ENCODE data around the gene SLC6A1. TPM values are rescaled to one million over a fixed set of nuclear protein-coding genes. Genes with fewer than 3 reads are reported as not detected.

Gene SLC6A1
- total and polyA plus RNA-seq, 2 of the 13 experiments (the other 11 are each of a cell fraction or from before 2014, with no cell fraction given): not detected

DNA sequence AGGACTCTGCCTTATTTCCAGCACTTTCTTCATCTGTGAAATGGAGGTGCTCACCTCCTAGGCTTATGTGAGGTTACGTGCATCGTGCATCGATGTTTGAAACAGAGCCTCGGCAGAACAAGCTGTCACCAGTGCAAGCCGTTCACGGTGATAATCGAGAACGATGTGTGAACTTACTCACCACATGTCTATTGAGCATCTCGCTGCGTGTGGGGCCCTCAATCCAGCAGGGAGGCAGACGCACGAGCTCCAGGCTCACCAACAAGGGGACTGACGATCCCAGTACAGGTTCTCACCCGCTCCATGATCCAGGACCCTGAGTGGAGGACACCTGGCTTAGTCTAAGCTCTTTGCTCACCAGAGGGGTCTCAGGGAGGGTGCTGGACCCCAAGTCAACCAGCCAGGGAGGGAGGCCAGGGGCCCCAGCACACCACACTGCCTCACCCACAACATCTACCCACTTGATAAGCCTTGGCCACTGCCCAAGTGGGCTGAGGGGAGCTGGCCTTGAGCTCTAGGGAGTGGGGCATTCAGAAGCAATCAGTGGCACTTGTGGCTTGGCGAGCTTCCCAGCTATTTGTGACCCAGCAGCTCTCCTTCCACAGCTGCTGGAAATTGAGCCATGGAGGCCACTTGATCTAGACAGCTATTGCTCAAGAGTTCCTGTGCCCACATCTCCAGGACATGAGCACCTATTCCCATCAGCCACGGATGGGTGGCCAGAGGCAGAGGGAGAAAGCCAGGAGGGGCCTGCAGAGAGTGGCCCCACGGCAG, 34.4 kb upstream of the SLC6A1 start:
- POLR2A ChIA-PET: no interaction called here
- Histone ChIP-seq H3K36me3 (replicated peaks in 1 of 2; ENCODE audit: control insufficient read depth in 1 of 2, insufficient read depth in 2 of 2, low read length in 2 of 2) (no peaks in the 10 kb centered on the region), H4K20me1 (ENCODE audit: insufficient read depth, low read length) (no peaks in the 10 kb centered on the region), H3K4me3 (replicated peaks in 1 of 3; ENCODE audit: insufficient read depth in 1 of 3, low read depth in 2 of 3, low read length in 3 of 3) (no peak overlapping the region), H3K4me2 (ENCODE audit: low read depth, low read length) (no peak overlapping the region), H3K27me3 (ENCODE audit: control insufficient read depth in 1 of 2, insufficient read depth in 2 of 2, low read length in 2 of 2) (peaks cover 10 to 32% of the 10 kb centered on the region in 2 experiments; a peak in 3 of 5 replicates), H3K9me3 (ENCODE audit: low read length) (no peaks in the 10 kb centered on the region), H3K9ac (ENCODE audit: insufficient read depth, low read depth, low read length) (no peak overlapping the region), H2AFZ (ENCODE audit: low read length) (no peak overlapping the region), H3K4me1 (ENCODE audit: insufficient read depth, low read length) (no peaks in the 10 kb centered on the region), H3K27ac (ENCODE audit: extremely low read length, insufficient read depth, low read length) (no peak overlapping the region), H3K79me2 (ENCODE audit: insufficient read depth, low read length) (no peaks in the 10 kb centered on the region)
- BruUV-seq (replicated peaks): no TSS peak
- CTCF ChIA-PET (ENCODE audit: low intra/inter-chr PET ratio, low total read pairs): no interaction called here
- WGBS (ENCODE audit: low lambda C conversion rate): 16% methylated on average over 7 of the region's 17 CpGs
- intact Hi-C loops (cut with micrococcal nuclease; ENCODE audit: unreplicated experiment) (no loop called here), in situ Hi-C loops (cut with HindIII; ENCODE audit: extremely low pct_ligation_motif_present, low pct_unique_long_range_greater_than_20kb) (no loop called here)
- no peak for FAIRE-seq
- TF ChIP-seq ELF4 (CRISPR knock-in tag; IDR thresholded peaks at IDR 0.05; ENCODE audit: borderline replicate concordance) (no peak), CEBPB (IDR thresholded peaks at IDR 0.05; ENCODE audit: borderline replicate concordance, low read depth, low read length) (0 out of 2 replicates have a peak, but pooled peaks have one; percentile 26)
- ATAC-seq: no peak
- no peak for DNase-seq (ENCODE audit: low spot score)

DNA sequence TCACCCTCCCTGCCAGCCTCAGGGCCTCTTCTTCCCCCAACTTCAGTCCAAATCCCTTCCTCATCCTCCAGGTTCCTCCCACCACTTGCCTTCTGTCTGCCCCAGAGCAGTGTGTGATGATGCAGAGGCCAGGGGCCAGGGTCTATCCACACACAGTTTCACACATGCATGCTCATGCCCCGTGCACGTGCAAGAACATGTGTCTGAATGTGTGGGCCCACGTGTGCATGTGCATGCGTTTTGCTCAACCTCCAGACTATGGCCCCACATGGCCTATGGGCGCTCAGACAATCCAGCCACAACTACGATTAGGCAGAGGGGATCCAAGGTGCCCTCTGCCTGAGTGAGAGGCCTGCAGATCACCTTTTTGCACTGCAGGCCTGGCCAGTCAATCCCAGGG, 32.3 kb upstream of the SLC6A1 start:
- peaks cover 10 to 23% of the 10 kb centered on the region in 2 experiments; a peak in 3 of 5 replicates for H3K27me3 ChIP-seq (ENCODE audit: control insufficient read depth in 1 of 2, insufficient read depth in 2 of 2, low read length in 2 of 2)
- ATAC-seq: no peak

More for the DNA sequence above, 32.3 kb upstream of the SLC6A1 start:
- ChIA-PET POLR2A (no interaction called here), CTCF (ENCODE audit: low intra/inter-chr PET ratio, low total read pairs) (no interaction called here)
- Histone ChIP-seq H3K79me2 (ENCODE audit: insufficient read depth, low read length) (no peaks in the 10 kb centered on the region), H3K9me3 (ENCODE audit: low read length) (no peaks in the 10 kb centered on the region), H3K4me3 (replicated peaks in 1 of 3; ENCODE audit: insufficient read depth in 1 of 3, low read depth in 2 of 3, low read length in 3 of 3) (no peak overlapping the region), H3K9ac (ENCODE audit: insufficient read depth, low read depth, low read length) (no peak overlapping the region), H3K4me1 (ENCODE audit: insufficient read depth, low read length) (no peaks in the 10 kb centered on the region), H2AFZ (ENCODE audit: low read length) (no peak overlapping the region), H4K20me1 (ENCODE audit: insufficient read depth, low read length) (no peaks in the 10 kb centered on the region), H3K36me3 (replicated peaks in 1 of 2; ENCODE audit: control insufficient read depth in 1 of 2, insufficient read depth in 2 of 2, low read length in 2 of 2) (no peaks in the 10 kb centered on the region), H3K27ac (ENCODE audit: extremely low read length, insufficient read depth, low read length) (no peak overlapping the region), H3K4me2 (ENCODE audit: low read depth, low read length) (no peak overlapping the region)
- DNase-seq (ENCODE audit: low spot score) (no peak), FAIRE-seq (no peak)
- in situ Hi-C loops (cut with HindIII; ENCODE audit: extremely low pct_ligation_motif_present, low pct_unique_long_range_greater_than_20kb): no loop called here
- TF ChIP-seq, protein P1, sequence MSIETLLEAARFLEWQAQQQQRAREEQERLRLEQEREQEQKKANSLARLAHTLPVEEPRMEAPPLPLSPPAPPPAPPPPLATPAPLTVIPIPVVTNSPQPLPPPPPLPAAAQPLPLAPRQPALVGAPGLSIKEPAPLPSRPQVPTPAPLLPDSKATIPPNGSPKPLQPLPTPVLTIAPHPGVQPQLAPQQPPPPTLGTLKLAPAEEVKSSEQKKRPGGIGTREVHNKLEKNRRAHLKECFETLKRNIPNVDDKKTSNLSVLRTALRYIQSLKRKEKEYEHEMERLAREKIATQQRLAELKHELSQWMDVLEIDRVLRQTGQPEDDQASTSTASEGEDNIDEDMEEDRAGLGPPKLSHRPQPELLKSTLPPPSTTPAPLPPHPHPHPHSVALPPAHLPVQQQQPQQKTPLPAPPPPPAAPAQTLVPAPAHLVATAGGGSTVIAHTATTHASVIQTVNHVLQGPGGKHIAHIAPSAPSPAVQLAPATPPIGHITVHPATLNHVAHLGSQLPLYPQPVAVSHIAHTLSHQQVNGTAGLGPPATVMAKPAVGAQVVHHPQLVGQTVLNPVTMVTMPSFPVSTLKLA (IDR thresholded peaks at IDR 0.05): peak; percentile 98
- no peak for TF ChIP-seq KDM5A (IDR thresholded peaks at IDR 0.05; ENCODE audit: borderline replicate concordance, low read length)
- no TSS peak for BruUV-seq (replicated peaks)
- intact Hi-C loops (cut with micrococcal nuclease; ENCODE audit: unreplicated experiment): no loop called here
- WGBS (ENCODE audit: low lambda C conversion rate): 0% methylated on average over 6 of the region's 6 CpGs

All from HepG2 (cell line).